Left lung (tissue), 10 donors: Measurements from ENCODE around the gene CLK4. TPM values are rescaled to one million over a fixed set of nuclear protein-coding genes. Genes with fewer than 3 reads are reported as not detected.

Experiments
- ATAC-seq: fragments of 200-7000 bp; cut with Tn5 transposase; one replicate; pipeline ENCODE4 v1.9.1; 2020; ENCODE audit warnings: moderate library complexity
- DNase-seq, 4 donors: peaks; one replicate each; pipeline ENCODE4 v3.0.0-alpha.2; 2013 to 2020
- H3K27ac ChIP-seq, 2 donors: fragments of 200-600 bp; sonication (generic) in 1 of 2; one replicate each; pipeline versions ENCODE4 v1.5.0 to v1.8.0; 2020 to 2021
- H3K27me3 ChIP-seq, 2 donors: fragments of 200-600 bp; sonication (generic) in 1 of 2; one replicate each; pipeline versions ENCODE4 v1.5.0 to v1.8.0; 2020 to 2021
- H3K36me3 ChIP-seq, 2 donors: fragments of 200-600 bp; sonication (generic) in 1 of 2; one replicate each; pipeline versions ENCODE4 v1.5.0 to v1.8.0; 2020 to 2021
- H3K4me1 ChIP-seq, 2 donors: fragments of 200-600 bp; one replicate each; pipeline ENCODE4 v1.8.0; 2021
- H3K4me3 ChIP-seq, 2 donors: fragments of 200-600 bp; sonication (generic) in 1 of 2; one replicate each; pipeline versions ENCODE4 v1.5.0 to v1.8.0; 2020 to 2021; ENCODE audit warnings: mild to moderate bottlenecking in 1 of 2
- H3K9me3 ChIP-seq, 2 donors: fragments of 200-600 bp; sonication (generic) in 1 of 2; one replicate each; pipeline versions ENCODE4 v1.5.0 to v1.8.0; 2020 to 2021
- intact Hi-C, 2 donors: fragments of 100-400 bp; cut with DNase I; formaldehyde crosslinking; loops; one replicate each; pipeline versions ENCODE4 v1.11.2 to v1.14.2; 2022
- polyA plus RNA-seq, 6 donors: library from polyadenylated mRNA; unstranded; fragments of 120-200 nt; gene quantifications; one replicate each; pipeline ENCODE4 v1.2.1, GENCODE V29; 2013; ENCODE audit not compliant: insufficient read length in 6 of 6
- total RNA-seq, 2 donors: library from RNA; stranded (reverse); fragmentation: NEBNext Ultra II Directional; extraction: Animal tissue kit (Norgen Biotek cat#: 25700); gene quantifications; one replicate each; pipeline ENCODE4 v1.2.1, GENCODE V29; 2021
- TF ChIP-seq, protein P1 (sequence below), 2 donors: fragments of 200-600 bp; sonication (generic) in 1 of 2; IDR thresholded peaks; one replicate each; pipeline versions ENCODE4 v1.5.0 to v1.8.0; 2021; ENCODE audit warnings: antibody characterized with exemption in 2 of 2
- donor health status: DM: no; HTN: yes; CAD: no.
- donor health status: DM: no; HTN: no; CAD: no.

CLK4 gene
- total and polyA plus RNA-seq, 8 donors = 21.0 to 95.2 (median 75.3) TPM

DNA sequence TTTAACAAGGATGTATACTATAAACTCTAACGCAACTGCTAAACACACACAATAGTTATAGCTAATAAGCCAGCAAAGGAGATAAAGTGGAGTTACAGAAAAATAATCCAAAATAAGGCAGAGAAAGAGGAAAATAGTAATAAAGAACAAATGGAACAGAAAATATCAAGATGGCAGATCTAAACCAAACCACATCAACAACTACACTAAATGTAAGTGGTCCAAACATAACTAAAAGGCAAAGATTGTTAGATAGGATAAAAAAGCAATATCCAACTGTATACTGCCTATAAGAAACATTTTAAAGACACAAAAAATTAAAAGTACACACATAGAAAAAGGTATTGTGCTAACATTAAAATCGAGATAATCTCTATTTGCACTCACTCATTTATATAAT is 31.1 kb downstream of the CLK4 start:
- no peak for ATAC-seq
- DNase-seq = no peak
- intact Hi-C loops = no loop called here
- Histone ChIP-seq H3K36me3 (peaks cover 0 to 23% of the 10 kb centered on the region in 2 donors), H3K4me3 (no peak overlapping the region), H3K27me3 (peaks cover 0 to 5% of the 10 kb centered on the region in 2 donors), H3K4me1 (peaks cover 0 to 1% of the 10 kb centered on the region in 2 donors), H3K9me3 (peaks cover 0 to 23% of the 10 kb centered on the region in 2 donors), H3K27ac (no peak overlapping the region)
- TF ChIP-seq, protein P1, sequence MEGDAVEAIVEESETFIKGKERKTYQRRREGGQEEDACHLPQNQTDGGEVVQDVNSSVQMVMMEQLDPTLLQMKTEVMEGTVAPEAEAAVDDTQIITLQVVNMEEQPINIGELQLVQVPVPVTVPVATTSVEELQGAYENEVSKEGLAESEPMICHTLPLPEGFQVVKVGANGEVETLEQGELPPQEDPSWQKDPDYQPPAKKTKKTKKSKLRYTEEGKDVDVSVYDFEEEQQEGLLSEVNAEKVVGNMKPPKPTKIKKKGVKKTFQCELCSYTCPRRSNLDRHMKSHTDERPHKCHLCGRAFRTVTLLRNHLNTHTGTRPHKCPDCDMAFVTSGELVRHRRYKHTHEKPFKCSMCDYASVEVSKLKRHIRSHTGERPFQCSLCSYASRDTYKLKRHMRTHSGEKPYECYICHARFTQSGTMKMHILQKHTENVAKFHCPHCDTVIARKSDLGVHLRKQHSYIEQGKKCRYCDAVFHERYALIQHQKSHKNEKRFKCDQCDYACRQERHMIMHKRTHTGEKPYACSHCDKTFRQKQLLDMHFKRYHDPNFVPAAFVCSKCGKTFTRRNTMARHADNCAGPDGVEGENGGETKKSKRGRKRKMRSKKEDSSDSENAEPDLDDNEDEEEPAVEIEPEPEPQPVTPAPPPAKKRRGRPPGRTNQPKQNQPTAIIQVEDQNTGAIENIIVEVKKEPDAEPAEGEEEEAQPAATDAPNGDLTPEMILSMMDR (IDR thresholded peaks at IDR 0.05) = no peak

DNA sequence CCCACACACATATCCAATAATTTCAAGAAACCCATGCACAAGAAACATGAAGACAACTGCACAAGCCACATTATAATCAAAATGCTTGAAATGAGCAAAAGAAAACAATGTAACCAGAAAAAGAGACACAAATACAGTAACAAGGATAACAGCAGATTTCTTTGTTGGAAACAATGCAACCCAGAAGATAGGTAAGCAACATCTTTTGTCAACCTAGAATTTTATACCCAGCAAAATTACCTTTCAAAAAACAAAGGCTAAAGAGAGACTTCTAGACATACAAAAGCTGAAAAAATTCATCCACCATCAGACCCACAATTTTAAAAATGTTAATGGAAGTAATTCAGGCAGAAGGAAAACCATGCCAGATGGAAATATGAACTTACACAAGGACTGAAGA is 31.7 kb downstream of the CLK4 start:
- Histone ChIP-seq H3K27ac (no peak overlapping the region), H3K9me3 (peaks cover 0 to 23% of the 10 kb centered on the region in 2 donors), H3K27me3 (peaks cover 0 to 11% of the 10 kb centered on the region in 2 donors), H3K4me1 (peaks cover 0 to 7% of the 10 kb centered on the region in 2 donors), H3K4me3 (no peak overlapping the region), H3K36me3 (peaks cover 0 to 17% of the 10 kb centered on the region in 2 donors)
- intact Hi-C loops = no loop called here
- ATAC-seq = no peak
- TF ChIP-seq, protein P1 (IDR thresholded peaks at IDR 0.05) = no peak
- DNase-seq = no peak

DNA sequence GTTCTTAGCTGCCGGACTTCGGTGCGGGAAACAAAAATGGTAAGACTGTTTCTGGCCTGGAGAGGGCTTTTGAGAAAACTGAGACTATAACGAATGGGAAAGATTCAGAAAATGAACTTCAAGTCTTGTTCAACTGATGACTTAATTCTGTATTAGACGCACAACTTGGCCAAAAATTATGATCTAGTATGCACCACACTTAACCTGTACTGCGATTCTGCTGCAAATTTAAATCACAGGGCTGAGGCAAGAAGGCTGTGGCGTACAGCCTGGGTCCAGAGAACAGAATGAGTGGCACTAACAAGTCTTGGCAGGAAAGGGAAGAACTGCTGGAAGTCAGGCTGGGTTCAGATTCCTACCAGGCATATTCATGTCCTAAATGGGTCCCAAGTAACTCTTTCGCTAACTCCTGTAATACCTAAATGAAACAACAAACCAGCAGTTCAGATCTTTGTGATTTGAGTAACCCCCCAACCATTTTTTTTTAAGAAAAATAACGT is 35.9 kb downstream of the CLK4 start:
- no peak overlapping the region for H3K4me3 ChIP-seq
- H3K4me1 ChIP-seq = peaks cover 5 to 23% of the 10 kb centered on the region in 2 donors
- H3K9me3 ChIP-seq = peaks cover 0 to 16% of the 10 kb centered on the region in 2 donors
- intact Hi-C loops = no loop called here
- ATAC-seq = no peak
- H3K27me3 ChIP-seq = peaks cover 0 to 43% of the 10 kb centered on the region in 2 donors
- DNase-seq = no peak
- H3K36me3 ChIP-seq = no peaks in the 10 kb centered on the region
- H3K27ac ChIP-seq = no peak overlapping the region
- TF ChIP-seq, protein P1 (IDR thresholded peaks at IDR 0.05) = no peak

DNA sequence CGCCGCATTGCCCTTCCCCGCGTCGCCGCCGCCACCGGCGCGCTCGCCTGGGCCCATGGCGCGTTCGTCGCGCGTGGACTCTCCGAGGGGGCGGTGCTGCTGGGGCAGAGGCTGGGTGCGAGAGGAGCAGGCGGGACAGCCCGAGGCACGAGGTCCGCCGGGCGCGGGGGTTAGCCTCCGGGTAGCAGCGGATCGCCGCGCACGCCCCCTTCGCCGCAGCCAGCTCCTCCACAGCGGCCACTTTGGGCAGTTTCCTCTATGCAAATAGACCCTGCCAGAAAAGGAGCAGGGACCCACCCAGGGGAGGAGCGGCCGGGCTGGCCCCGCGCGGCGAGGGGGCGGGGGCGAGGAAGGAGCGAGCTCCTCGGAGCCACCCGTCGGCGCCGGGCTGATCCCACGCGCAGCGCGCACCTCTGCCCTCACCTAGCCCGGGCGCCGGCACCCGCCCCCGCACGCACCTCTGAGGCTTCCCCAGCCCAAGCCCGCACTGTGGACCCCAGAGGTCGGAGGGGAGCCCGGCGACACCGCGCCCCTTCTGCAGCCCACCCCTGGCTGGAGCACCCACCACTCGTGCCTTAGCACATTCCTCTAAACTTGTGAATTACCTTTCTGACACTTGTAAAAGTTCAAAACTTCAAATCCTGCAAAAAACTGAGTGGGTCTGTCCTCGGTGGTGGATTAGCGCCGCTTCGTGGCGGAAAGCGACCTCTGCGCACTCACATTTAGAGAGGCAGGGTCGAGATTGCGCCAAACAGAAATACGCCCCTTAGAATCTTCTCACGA is 36.5 kb downstream of the CLK4 start, which contains the start of gene COL23A1:
COL23A1 (minus strand) TSS at position 253 of the 783 bp plus-strand sequence.
- peak; percentile 68 to 89 (median 78) for DNase-seq
- H3K27ac ChIP-seq = no peak within 1 kb of the TSS
- H3K27me3 ChIP-seq = peaks cover 0 to 43% of the 10 kb centered on the region in 2 donors
- H3K36me3 ChIP-seq = no peaks in the 10 kb centered on the region
- ATAC-seq = peak; percentile 86
- peak within 1 kb of the TSS; percentile 42 to 46 for H3K4me3 ChIP-seq
- TF ChIP-seq, protein P1 (IDR thresholded peaks at IDR 0.05) = peak; percentile 36 to 48
- H3K4me1 ChIP-seq = peaks cover 5 to 23% of the 10 kb centered on the region in 2 donors
- H3K9me3 ChIP-seq = peaks cover 0 to 10% of the 10 kb centered on the region in 2 donors
- intact Hi-C loops = no loop called here
